ENCODE measurements around the gene ZSWIM1. TPM values are rescaled to one million over a fixed set of nuclear protein-coding genes. Genes with fewer than 3 reads are reported as not detected.

Gene ZSWIM1
- total RNA-seq, 1 donor from 2014 or later: 9.0 TPM

GRCh38 chr20:45933266-45934045 lies 52.4 kb downstream of the ZSWIM1 start:
- no peak for FAIRE-seq
- H3K79me2 ChIP-seq (ENCODE audit: insufficient read depth, low read length): peaks cover 39% of the 10 kb centered on the region

GRCh38 chr20:45934046-45934585 lies 53.1 kb downstream of the ZSWIM1 start:
- peak overlapping the region; percentile 95 for H3K4me3 Mint-ChIP-seq (ENCODE audit: unreplicated experiment)
- no peak for FAIRE-seq
- no peaks in the 10 kb centered on the region for H3K9me3 Mint-ChIP-seq (ENCODE audit: unreplicated experiment)

More at GRCh38 chr20:45933266-45934045, 52.4 kb downstream of the ZSWIM1 start:
- Histone ChIP-seq H3K4me1 (ENCODE audit: insufficient read depth, low read length) (peaks cover 14% of the 10 kb centered on the region), H3K36me3 (ENCODE audit: insufficient read depth, low read length) (peaks cover 9% of the 10 kb centered on the region), H3K9ac (ENCODE audit: low read length) (peak overlapping the region; percentile 100), H3K27me3 (ENCODE audit: insufficient read depth, low read length) (no peaks in the 10 kb centered on the region), H3K9me3 (ENCODE audit: insufficient read depth, low read depth, low read length) (no peaks in the 10 kb centered on the region), H2AFZ (ENCODE audit: low read depth, low read length) (no peak overlapping the region), H3K4me2 (ENCODE audit: low read length) (peak overlapping the region; percentile 94), H4K20me1 (ENCODE audit: insufficient read depth, low read length) (peaks cover 42% of the 10 kb centered on the region), H3K4me3 (ENCODE audit: insufficient read depth, low read depth, low read length) (peak overlapping the region; percentile 75), H3K27ac (ENCODE audit: low read depth, low read length) (peak overlapping the region; percentile 100)
- Mint-ChIP-seq H3K4me3 (ENCODE audit: unreplicated experiment) (peak overlapping the region; percentile 95), H3K9me3 (ENCODE audit: unreplicated experiment) (no peaks in the 10 kb centered on the region), H3K36me3 (ENCODE audit: low read depth, unreplicated experiment) (peaks cover 6% of the 10 kb centered on the region), H3K27ac (ENCODE audit: unreplicated experiment) (peak overlapping the region; percentile 94), H3K27me3 (ENCODE audit: low read depth, unreplicated experiment) (no peaks in the 10 kb centered on the region), H3K4me1 (ENCODE audit: low read depth, unreplicated experiment) (peaks cover 2% of the 10 kb centered on the region)
- TF ChIP-seq CTCF (IDR thresholded peaks at IDR 0.05; ENCODE audit: insufficient read depth, low read depth, low read length) (no peak), EZH2 (IDR thresholded peaks at IDR 0.05; ENCODE audit: insufficient read depth, low read length) (no peak)
- DNase-seq (ENCODE audit: low read depth): peak; percentile 62

More at GRCh38 chr20:45934046-45934585, 53.1 kb downstream of the ZSWIM1 start:
- TF ChIP-seq EZH2 (IDR thresholded peaks at IDR 0.05; ENCODE audit: insufficient read depth, low read length) (no peak), CTCF (IDR thresholded peaks at IDR 0.05; ENCODE audit: insufficient read depth, low read depth, low read length) (no peak)
- Histone ChIP-seq H3K4me3 (ENCODE audit: insufficient read depth, low read depth, low read length) (peak overlapping the region; percentile 75), H3K9ac (ENCODE audit: low read length) (peak overlapping the region; percentile 100), H2AFZ (ENCODE audit: low read depth, low read length) (peak overlapping the region; percentile 91), H3K4me1 (ENCODE audit: insufficient read depth, low read length) (peaks cover 14% of the 10 kb centered on the region), H3K36me3 (ENCODE audit: insufficient read depth, low read length) (peaks cover 9% of the 10 kb centered on the region), H3K4me2 (ENCODE audit: low read length) (peak overlapping the region; percentile 94), H3K79me2 (ENCODE audit: insufficient read depth, low read length) (peaks cover 42% of the 10 kb centered on the region), H3K9me3 (ENCODE audit: insufficient read depth, low read depth, low read length) (no peaks in the 10 kb centered on the region), H3K27me3 (ENCODE audit: insufficient read depth, low read length) (no peaks in the 10 kb centered on the region), H4K20me1 (ENCODE audit: insufficient read depth, low read length) (peaks cover 49% of the 10 kb centered on the region), H3K27ac (ENCODE audit: low read depth, low read length) (peak overlapping the region; percentile 100)
- DNase-seq (ENCODE audit: low read depth): peak; percentile 24
- Mint-ChIP-seq H3K36me3 (ENCODE audit: low read depth, unreplicated experiment) (peaks cover 7% of the 10 kb centered on the region), H3K4me1 (ENCODE audit: low read depth, unreplicated experiment) (peaks cover 2% of the 10 kb centered on the region), H3K27me3 (ENCODE audit: low read depth, unreplicated experiment) (no peaks in the 10 kb centered on the region), H3K27ac (ENCODE audit: unreplicated experiment) (peak overlapping the region; percentile 94)

Other genes with a start within 250 kb of the ZSWIM1 start
- not detected in 2 replicates for gene WFDC9, start 249.9 kb upstream of the ZSWIM1 start, total RNA-seq
- gene WFDC11, start 211.0 kb upstream of the ZSWIM1 start, total RNA-seq: not detected in 2 replicates
- not detected in 2 replicates for gene WFDC13, start 179.2 kb upstream of the ZSWIM1 start, total RNA-seq
- gene WFDC10B, start 176.2 kb upstream of the ZSWIM1 start, total RNA-seq: not detected in 2 replicates
- not detected in 2 replicates for gene SPINT4, start 158.9 kb upstream of the ZSWIM1 start, total RNA-seq
- gene WFDC3, start 89.3 kb upstream of the ZSWIM1 start, total RNA-seq: 2.0 and 2.2 TPM in 2 replicates
- gene DNTTIP1, start 89.3 kb upstream of the ZSWIM1 start, total RNA-seq: 28.1 and 28.7 TPM in 2 replicates
- 6.2 and 12.3 TPM in 2 replicates for gene UBE2C, start 68.6 kb upstream of the ZSWIM1 start, total RNA-seq
- not detected in 2 replicates for gene TNNC2, start 53.9 kb upstream of the ZSWIM1 start, total RNA-seq
- 13.3 and 14.2 TPM in 2 replicates for gene SNX21, start 47.4 kb upstream of the ZSWIM1 start, total RNA-seq
- 22.0 and 22.6 TPM in 2 replicates for gene ACOT8, start 23.8 kb upstream of the ZSWIM1 start, total RNA-seq
- gene ZSWIM3, start 23.6 kb upstream of the ZSWIM1 start, total RNA-seq: 4.4 and 4.7 TPM in 2 replicates
- gene SPATA25, start 6.4 kb downstream of the ZSWIM1 start, total RNA-seq: 0.67 and 1.7 TPM in 2 replicates
- 6.7 and 6.9 TPM in 2 replicates for gene NEURL2, start 10.0 kb downstream of the ZSWIM1 start, total RNA-seq
- 69.0 and 87.5 TPM in 2 replicates for gene CTSA, start 10.1 kb downstream of the ZSWIM1 start, total RNA-seq
- 162 and 167 TPM in 2 replicates for gene PLTP, start 30.9 kb downstream of the ZSWIM1 start, total RNA-seq
- gene PCIF1, start 53.5 kb downstream of the ZSWIM1 start, total RNA-seq: 12.9 and 13.0 TPM in 2 replicates
- 18.2 and 18.6 TPM in 2 replicates for gene ZNF335, start 91.0 kb downstream of the ZSWIM1 start, total RNA-seq
- gene MMP9, start 127.7 kb downstream of the ZSWIM1 start, total RNA-seq: 12.0 and 18.7 TPM in 2 replicates
- 14.6 and 15.2 TPM in 2 replicates for gene SLC12A5, start 148.0 kb downstream of the ZSWIM1 start, total RNA-seq
- 19.3 and 20.7 TPM in 2 replicates for gene NCOA5, start 208.7 kb downstream of the ZSWIM1 start, total RNA-seq
- 2.3 and 4.1 TPM in 2 replicates for gene CD40, start 237.1 kb downstream of the ZSWIM1 start, total RNA-seq